Kidney (tissue), 14 donors: ENCODE data around the gene KLLN. TPM values are rescaled to one million over a fixed set of nuclear protein-coding genes. Genes with fewer than 3 reads are reported as not detected.

ENCODE experiments used
- DNase-seq, 5 donors: peaks; one replicate each; pipeline ENCODE4 v3.0.0-alpha.2; 2013 to 2020
- FAIRE-seq: peaks from 2 replicates; lab custom pipeline; 2012; peaks lifted over from hg19 to GRCh38; lab: Jason Lieb, UNC
- H3K27ac ChIP-seq, 2 donors: one replicate each; pipeline ENCODE4 v1.7.0; 2013; ENCODE audit warnings: low read depth in 2 of 2, low read length in 2 of 2, inconsistent platforms in 1 of 2
- H3K27me3 ChIP-seq: one replicate; pipeline ENCODE4 v1.7.1; 2013; ENCODE audit warnings: low read length, inconsistent platforms; ENCODE audit not compliant: control insufficient read depth, insufficient read depth
- H3K36me3 ChIP-seq, 3 donors: one replicate each; pipeline versions ENCODE4 v1.7.0 to v1.7.1; 2013; ENCODE audit warnings: low read length in 3 of 3, control low read depth in 1 of 3, inconsistent platforms in 1 of 3; ENCODE audit not compliant: insufficient read depth in 3 of 3, control insufficient read depth in 2 of 3
- H3K4me1 ChIP-seq, 3 donors: one replicate each; pipeline versions ENCODE4 v1.7.0 to v1.7.1; 2013; ENCODE audit warnings: low read length in 3 of 3, inconsistent platforms in 1 of 3, low read depth in 1 of 3; ENCODE audit not compliant: control insufficient read depth in 2 of 3, insufficient read depth in 2 of 3
- H3K4me3 ChIP-seq, 3 donors: one replicate each; pipeline versions ENCODE4 v1.7.0 to v1.8.1; 2013; ENCODE audit warnings: low read length in 3 of 3, control low read depth in 1 of 3, inconsistent platforms in 1 of 3
- H3K9ac ChIP-seq, 3 donors: one replicate each; pipeline versions ENCODE4 v1.7.0 to v1.7.1; 2013; ENCODE audit warnings: low read length in 3 of 3, control low read depth in 1 of 3, inconsistent platforms in 1 of 3
- H3K9me3 ChIP-seq, 3 donors: one replicate each; pipeline versions ENCODE4 v1.7.0 to v1.7.1; 2013; ENCODE audit warnings: low read length in 3 of 3, control low read depth in 1 of 3, inconsistent platforms in 1 of 3; ENCODE audit not compliant: control insufficient read depth in 2 of 3, insufficient read depth in 1 of 3
- intact Hi-C: fragments of 100-400 bp; cut with DNase I; formaldehyde crosslinking; loops from one replicate; pipeline ENCODE4 v1.11.1; 2022
- polyA plus RNA-seq: library from polyadenylated mRNA; stranded (reverse); fragments of 350-450 nt; fragmentation: Illumina TruSeq; extraction: RNeasy Lipid Tissue Mini Kit (QIAGEN cat#74804); gene quantifications from one replicate; pipeline ENCODE4 v1.2.3, GENCODE V29; 2014; ENCODE audit warnings: low read depth, low replicate concordance; ENCODE audit not compliant: insufficient read depth
- total RNA-seq: library from RNA; stranded (reverse); fragmentation: NEBNext Ultra II Directional; extraction: Animal tissue kit (Norgen Biotek cat#: 25700); gene quantifications from one replicate; pipeline ENCODE4 v1.2.1, GENCODE V29; 2021
- TF ChIP-seq, protein P1 (sequence below): IDR thresholded peaks from 3 replicates; pipeline ENCODE4 v1.5.1; 2012; ENCODE audit warnings: mild to moderate bottlenecking, moderate library complexity, borderline replicate concordance; ENCODE audit not compliant: insufficient read depth; ENCODE audit errors: extremely low read depth
- donor health status: control.
- donor health status: control.
- donor health status: control.
- donor health status: control.
- donor health status: control.
- donor health status: DM: yes; HTN: yes; CAD: no.
- donor health status: Normal renal cell carcinoma (clear cell type).

KLLN gene
- total and polyA plus RNA-seq, 2 donors from 2014 or later, result 0.82 to 1.7 TPM

DNA sequence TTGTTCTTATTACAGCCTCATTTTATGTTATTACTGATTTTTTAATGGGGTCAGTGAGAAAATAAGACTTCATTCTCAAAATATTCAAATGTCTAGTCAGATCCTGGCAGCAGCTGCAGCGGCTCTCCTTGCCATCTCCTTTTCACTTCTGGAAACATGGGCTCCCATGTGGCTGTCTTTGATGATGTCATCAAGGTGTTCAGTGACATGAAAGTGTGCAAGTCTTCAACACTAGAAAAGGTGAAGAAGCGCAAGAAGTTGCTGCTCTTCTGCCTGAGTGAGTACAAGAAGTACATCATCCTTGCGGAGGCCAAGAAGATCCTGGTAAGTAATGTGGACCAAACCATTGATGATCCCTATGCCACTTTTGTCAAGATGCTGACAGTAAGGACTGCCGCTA lies 19.6 kb downstream of the KLLN start:
- Histone ChIP-seq H3K4me1 (no peaks in the 10 kb centered on the region), H3K27me3 (no peaks in the 10 kb centered on the region), H3K36me3 (no peaks in the 10 kb centered on the region), H3K9ac (no peak overlapping the region), H3K9me3 (no peaks in the 10 kb centered on the region), H3K27ac (no peak overlapping the region), H3K4me3 (no peak overlapping the region)
- FAIRE-seq, result no peak
- no peak for DNase-seq
- intact Hi-C loops, result no loop called here
- TF ChIP-seq, protein P1, sequence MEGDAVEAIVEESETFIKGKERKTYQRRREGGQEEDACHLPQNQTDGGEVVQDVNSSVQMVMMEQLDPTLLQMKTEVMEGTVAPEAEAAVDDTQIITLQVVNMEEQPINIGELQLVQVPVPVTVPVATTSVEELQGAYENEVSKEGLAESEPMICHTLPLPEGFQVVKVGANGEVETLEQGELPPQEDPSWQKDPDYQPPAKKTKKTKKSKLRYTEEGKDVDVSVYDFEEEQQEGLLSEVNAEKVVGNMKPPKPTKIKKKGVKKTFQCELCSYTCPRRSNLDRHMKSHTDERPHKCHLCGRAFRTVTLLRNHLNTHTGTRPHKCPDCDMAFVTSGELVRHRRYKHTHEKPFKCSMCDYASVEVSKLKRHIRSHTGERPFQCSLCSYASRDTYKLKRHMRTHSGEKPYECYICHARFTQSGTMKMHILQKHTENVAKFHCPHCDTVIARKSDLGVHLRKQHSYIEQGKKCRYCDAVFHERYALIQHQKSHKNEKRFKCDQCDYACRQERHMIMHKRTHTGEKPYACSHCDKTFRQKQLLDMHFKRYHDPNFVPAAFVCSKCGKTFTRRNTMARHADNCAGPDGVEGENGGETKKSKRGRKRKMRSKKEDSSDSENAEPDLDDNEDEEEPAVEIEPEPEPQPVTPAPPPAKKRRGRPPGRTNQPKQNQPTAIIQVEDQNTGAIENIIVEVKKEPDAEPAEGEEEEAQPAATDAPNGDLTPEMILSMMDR, result no peak

DNA sequence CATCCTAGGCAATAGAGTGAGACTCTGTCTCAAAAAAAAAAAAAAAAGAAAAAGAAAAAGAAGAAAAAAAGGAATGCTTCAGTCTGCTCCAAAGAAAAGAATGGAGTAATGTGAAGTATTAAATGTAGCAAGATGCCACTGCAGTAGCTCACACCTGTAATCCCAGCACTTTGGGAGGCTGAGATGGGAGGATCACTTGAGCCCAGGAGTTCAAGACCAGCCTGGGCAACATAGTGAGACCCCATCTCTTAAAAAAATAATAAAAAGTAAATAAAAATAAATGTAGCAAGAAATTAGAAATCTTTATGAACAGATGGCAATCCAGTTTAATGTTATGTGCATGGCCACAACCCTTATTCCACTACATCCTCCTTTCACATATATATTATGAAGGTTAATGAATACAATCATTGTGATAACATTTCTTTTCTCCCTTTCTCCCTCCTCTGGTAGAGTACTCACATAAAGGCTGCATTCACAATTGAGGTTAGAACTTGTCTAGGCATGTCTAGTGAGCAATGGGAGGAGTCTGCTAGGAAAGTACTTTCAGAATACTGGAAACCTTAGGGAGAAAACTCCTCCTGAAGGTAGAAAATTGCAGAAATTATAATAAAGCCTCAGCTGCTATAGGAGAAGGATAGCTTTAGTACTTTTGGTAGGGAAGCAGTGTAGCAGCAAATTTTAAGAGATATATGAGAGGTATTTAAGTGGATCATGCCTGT lies 20.4 kb downstream of the KLLN start:
- DNase-seq (no peak), FAIRE-seq (no peak)
- Histone ChIP-seq H3K27ac (no peak overlapping the region), H3K9me3 (no peaks in the 10 kb centered on the region), H3K9ac (no peak overlapping the region), H3K4me3 (no peak overlapping the region), H3K36me3 (no peaks in the 10 kb centered on the region), H3K27me3 (no peaks in the 10 kb centered on the region), H3K4me1 (no peaks in the 10 kb centered on the region)
- intact Hi-C loops, result no loop called here
- TF ChIP-seq, protein P1, result no peak

DNA sequence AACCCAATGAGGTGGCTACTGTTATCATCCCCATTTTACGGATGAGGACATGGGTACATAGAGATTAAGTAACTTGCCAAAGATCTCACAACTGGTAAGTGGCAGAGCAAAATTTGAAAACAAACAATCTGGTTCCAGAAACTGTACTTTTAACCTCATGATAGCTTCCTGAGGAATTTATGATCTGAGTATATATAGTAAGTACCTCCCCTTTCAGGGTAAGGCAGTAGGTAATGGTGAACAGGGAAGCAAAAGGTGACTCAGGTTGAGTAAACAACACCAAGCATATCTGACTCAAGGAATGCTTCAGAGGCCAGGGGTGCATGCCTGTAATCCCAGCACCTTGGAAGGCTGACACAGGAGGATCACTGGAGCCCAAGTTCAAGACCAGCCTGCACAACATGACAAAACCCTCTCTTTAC lies 21.1 kb downstream of the KLLN start:
- Histone ChIP-seq H3K4me3 (no peak overlapping the region), H3K4me1 (no peaks in the 10 kb centered on the region), H3K9ac (no peak overlapping the region), H3K27ac (no peak overlapping the region), H3K9me3 (no peaks in the 10 kb centered on the region), H3K36me3 (no peaks in the 10 kb centered on the region), H3K27me3 (no peaks in the 10 kb centered on the region)
- TF ChIP-seq, protein P1, result no peak
- peak in 1 of 5 donors; percentile 4 for DNase-seq
- intact Hi-C loops, result no loop called here
- no peak for FAIRE-seq
